SK-N-SH (cell line): ENCODE data around the gene LRRK2. TPM values are rescaled to one million over a fixed set of nuclear protein-coding genes. Genes with fewer than 3 reads are reported as not detected.

Source experiments
- CTCF ChIA-PET: fragments of 300-600, 350-600 bp; formaldehyde crosslinking; extraction: SDS; loops from one replicate; lab custom pipeline; 2021; lab: Yijun Ruan, JAX
- POLR2A ChIA-PET: fragments of 350-600 bp; sonication (Branson Sonifier 250); formaldehyde crosslinking; extraction: SDS; loops from one replicate; lab custom pipeline; 2020; ENCODE audit warnings: antibody characterized with exemption, inconsistent platforms; lab: Yijun Ruan, JAX
- DNase-seq: peaks from one replicate; pipeline ENCODE4 v3.0.0; 2012
- H2AFZ ChIP-seq: fragments of 200-600 bp; sonication (generic); 2 replicates; pipeline ENCODE4 v1.8.1; 2016; ENCODE audit warnings: antibody characterized with exemption, mild to moderate bottlenecking, low read depth
- H3F3A ChIP-seq: fragments of 200-600 bp; sonication (generic); replicated peaks from 2 replicates; pipeline ENCODE3; 2016; ENCODE audit warnings: antibody characterized with exemption, mild to moderate bottlenecking; ENCODE audit not compliant: insufficient read depth
- H3K27ac ChIP-seq, 2 experiments: fragments of 200-500 bp in 1 of 2; fragments of 200-600 bp in 1 of 2; sonication (Bioruptor generic) in 1 of 2; sonication (generic), shearing (Covaris generic) in 1 of 2; 2 replicates each; pipeline versions ENCODE4 v1.5.1 to v1.6.1; 2014 to 2016; ENCODE audit warnings: low read depth in 2 of 2, inconsistent platforms in 1 of 2, low read length in 1 of 2, mild to moderate bottlenecking in 1 of 2, mixed read lengths in 1 of 2
- H3K27me3 ChIP-seq: fragments of 200-600 bp; sonication (generic), shearing (Covaris generic); 2 replicates; pipeline ENCODE4 v1.6.1; 2016; ENCODE audit warnings: mixed run types; ENCODE audit not compliant: insufficient read depth
- H3K36me3 ChIP-seq, 2 experiments: fragments of 200-500 bp in 1 of 2; fragments of 200-600 bp in 1 of 2; sonication (Bioruptor generic) in 1 of 2; sonication (generic) in 1 of 2; replicated peaks in 1 of 2; 2 replicates each; pipeline versions ENCODE3 to v1.5.1; 2014 to 2016; ENCODE audit warnings: low read length in 1 of 2, mild to moderate bottlenecking in 1 of 2; ENCODE audit not compliant: insufficient read depth in 2 of 2, control insufficient read depth in 1 of 2
- H3K4me1 ChIP-seq, 2 experiments: fragments of 200-500 bp in 1 of 2; fragments of 200-600 bp in 1 of 2; sonication (Bioruptor generic) in 1 of 2; sonication (generic), shearing (Covaris generic) in 1 of 2; 2 replicates each; pipeline versions ENCODE4 v1.5.1 to v1.6.1; 2014 to 2016; ENCODE audit warnings: low read depth in 1 of 2, low read length in 1 of 2, mixed run types in 1 of 2; ENCODE audit not compliant: insufficient read depth in 2 of 2, control insufficient read depth in 1 of 2
- H3K4me2 ChIP-seq: fragments of 200-600 bp; sonication (generic), shearing (Covaris generic); 2 replicates; pipeline ENCODE4 v1.6.1; 2017; ENCODE audit warnings: mixed run types
- H3K4me3 ChIP-seq, 2 experiments: fragments of 200-500 bp in 1 of 2; fragments of 200-600 bp in 1 of 2; sonication (Bioruptor generic) in 1 of 2; sonication (generic), shearing (Covaris generic) in 1 of 2; 2 replicates each; pipeline versions ENCODE4 v1.5.1 to v1.8.1; 2014 to 2016; ENCODE audit warnings: low read depth in 2 of 2, inconsistent platforms in 1 of 2, low read length in 1 of 2, mild to moderate bottlenecking in 1 of 2, mixed read lengths in 1 of 2, moderate library complexity in 1 of 2
- H3K79me2 ChIP-seq: fragments of 200-600 bp; sonication (generic); 2 replicates; pipeline ENCODE4 v1.8.1; 2017; ENCODE audit warnings: mild to moderate bottlenecking; ENCODE audit not compliant: insufficient read depth
- H3K9ac ChIP-seq: fragments of 200-600 bp; sonication (generic); 2 replicates; pipeline ENCODE4 v1.6.1; 2017; ENCODE audit warnings: mixed run types
- H3K9me2 ChIP-seq: fragments of 200-600 bp; sonication (generic); 2 replicates; pipeline ENCODE4 v1.6.1; 2017; ENCODE audit warnings: mixed run types
- H3K9me3 ChIP-seq: fragments of 200-600 bp; sonication (generic); 2 replicates; pipeline ENCODE4 v1.6.1; 2017; ENCODE audit warnings: mixed run types, mild to moderate bottlenecking, moderate library complexity
- H4K20me1 ChIP-seq: fragments of 200-600 bp; sonication (generic); 2 replicates; pipeline ENCODE4 v1.6.1; 2017; ENCODE audit warnings: mild to moderate bottlenecking, mixed run types; ENCODE audit not compliant: insufficient read depth
- CHD2 ChIP-seq: fragments of 150-350 bp; IDR thresholded peaks from 2 replicates; pipeline ENCODE4 v1.6.1; 2018; ENCODE audit warnings: low read length; ENCODE audit not compliant: partially characterized antibody
- ELF1 ChIP-seq: IDR thresholded peaks from 2 replicates; pipeline ENCODE4 v1.4.0; 2012
- EP300 ChIP-seq, 2 experiments: IDR thresholded peaks; 2 replicates each; pipeline versions ENCODE4 v1.4.0 to v1.6.1; 2012; ENCODE audit warnings: borderline replicate concordance in 1 of 2, low read depth in 1 of 2, low read length in 1 of 2
- EZH2phosphoT487 ChIP-seq: fragments of 200-600 bp; sonication (generic); IDR thresholded peaks from 2 replicates; pipeline ENCODE4 v1.6.1; 2017; ENCODE audit warnings: low read depth, mixed run types, mild to moderate bottlenecking, antibody characterized with exemption, moderate library complexity, borderline replicate concordance
- FOSL2 ChIP-seq: IDR thresholded peaks from 2 replicates; pipeline ENCODE4 v1.4.0; 2012; ENCODE audit warnings: low read depth, mild to moderate bottlenecking, moderate library complexity, borderline replicate concordance
- FOXJ3 ChIP-seq: sonication (generic); formaldehyde crosslinking; IDR thresholded peaks from 2 replicates; pipeline ENCODE4 v1.5.1; 2020; ENCODE audit warnings: mild to moderate bottlenecking, missing genetic modification reagents
- GATA2 ChIP-seq: sonication (generic); formaldehyde crosslinking; IDR thresholded peaks from 2 replicates; pipeline ENCODE4 v1.5.0; 2020; ENCODE audit warnings: mild to moderate bottlenecking, missing genetic modification reagents
- JUND ChIP-seq: IDR thresholded peaks from 2 replicates; pipeline ENCODE4 v1.4.0; 2012
- MXI1 ChIP-seq: IDR thresholded peaks from 2 replicates; pipeline ENCODE4 v1.6.1; 2012; ENCODE audit warnings: mild to moderate bottlenecking, low read depth, low read length, improper control_type of control experiment
- POLR2AphosphoS5 ChIP-seq: IDR thresholded peaks from 2 replicates; pipeline ENCODE4 v1.6.1; 2012; ENCODE audit warnings: low read depth, low read length
- RAD21 ChIP-seq: IDR thresholded peaks from 2 replicates; pipeline ENCODE4 v1.6.1; 2012; ENCODE audit warnings: mild to moderate bottlenecking, low read length
- RXRA ChIP-seq: IDR thresholded peaks from 2 replicates; pipeline ENCODE4 v1.4.0; 2012; ENCODE audit warnings: low read depth, mild to moderate bottlenecking, borderline replicate concordance
- TCF12 ChIP-seq: IDR thresholded peaks from 2 replicates; pipeline ENCODE4 v1.4.0; 2012
- WGBS: methylation state at CpG from one replicate; pipeline ENCODE4 v1.1.6; 2017; ENCODE audit warnings: low lambda C conversion rate; 5-methylcytosine and 5-hydroxymethylcytosine counted together
- polyA plus RNA-seq, 3 experiments: library from polyadenylated mRNA; depleted of rRNA; stranded (reverse); fragments of >200 nt; gene quantifications; 2 replicates each; pipeline ENCODE4 v1.2.3, GENCODE V29; 2012
- TF ChIP-seq, protein P1 (sequence below): fragments of 150-350 bp; IDR thresholded peaks from 2 replicates; pipeline ENCODE4 v1.6.1; 2017; ENCODE audit warnings: antibody characterized with exemption, low read length, low read depth, borderline replicate concordance
- TF ChIP-seq, protein P2 (sequence below): fragments of 200-600 bp; sonication (generic); IDR thresholded peaks from 2 replicates; pipeline ENCODE4 v1.6.1; 2017; ENCODE audit warnings: antibody characterized with exemption, mild to moderate bottlenecking, moderate library complexity
- TF ChIP-seq, protein P3 (sequence below): IDR thresholded peaks from 2 replicates; pipeline ENCODE4 v1.6.1; 2012; ENCODE audit warnings: mild to moderate bottlenecking, low read depth, low read length, moderate library complexity
- TF ChIP-seq, protein P4 (sequence below): IDR thresholded peaks from 2 replicates; pipeline ENCODE4 v1.4.0; 2012; ENCODE audit warnings: low read depth, borderline replicate concordance
- TF ChIP-seq, protein P5 (sequence below): IDR thresholded peaks from 2 replicates; pipeline ENCODE4 v1.4.0; 2012; ENCODE audit warnings: low read depth, borderline replicate concordance

LRRK2 gene
- polyA plus RNA-seq, 1 of the 3 experiments (the other 2 are of a cell fraction) = 0.08 TPM

DNA sequence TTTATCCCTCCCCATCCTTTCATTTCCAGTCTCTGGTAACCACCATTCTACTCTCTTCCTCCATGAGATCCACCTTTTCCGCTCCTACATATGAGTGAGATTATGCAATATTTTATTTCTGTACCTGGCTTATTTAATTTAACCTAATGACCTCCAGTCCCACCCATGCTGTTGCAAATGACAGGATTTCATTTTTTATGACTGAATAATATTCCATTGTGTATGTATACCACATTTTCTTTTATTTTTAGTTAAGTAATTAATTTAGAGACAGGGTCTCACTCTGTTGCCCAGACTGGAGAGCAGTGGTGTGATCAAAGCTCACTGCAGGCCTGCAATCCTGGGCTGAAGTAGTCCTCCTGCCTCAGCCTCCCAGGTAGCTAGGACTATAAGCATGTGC, 2.6 kb downstream of the LRRK2 start:
- H3K36me3 ChIP-seq = no peaks in the 10 kb centered on the region
- ChIA-PET CTCF (interaction anchor here (1.0 kb wide), 1 partner anchor 120 kb away, joined by 4 read pairs; no protein-coding TSS in a partner anchor), POLR2A (no interaction called here)
- no peak overlapping the region for H3K27ac ChIP-seq
- H3F3A ChIP-seq = peaks cover 7% of the 10 kb centered on the region
- no peak overlapping the region for H3K4me2 ChIP-seq
- H3K9ac ChIP-seq = no peak overlapping the region
- no peaks in the 10 kb centered on the region for H3K9me3 ChIP-seq
- H2AFZ ChIP-seq = no peak overlapping the region
- no peaks in the 10 kb centered on the region for H3K9me2 ChIP-seq
- no peak for DNase-seq
- no peaks in the 10 kb centered on the region for H4K20me1 ChIP-seq
- TF ChIP-seq ELF1 (no peak), POLR2AphosphoS5 (no peak), JUND (no peak), FOXJ3 (CRISPR knock-in tag) (no peak)
- TF ChIP-seq, protein P1, sequence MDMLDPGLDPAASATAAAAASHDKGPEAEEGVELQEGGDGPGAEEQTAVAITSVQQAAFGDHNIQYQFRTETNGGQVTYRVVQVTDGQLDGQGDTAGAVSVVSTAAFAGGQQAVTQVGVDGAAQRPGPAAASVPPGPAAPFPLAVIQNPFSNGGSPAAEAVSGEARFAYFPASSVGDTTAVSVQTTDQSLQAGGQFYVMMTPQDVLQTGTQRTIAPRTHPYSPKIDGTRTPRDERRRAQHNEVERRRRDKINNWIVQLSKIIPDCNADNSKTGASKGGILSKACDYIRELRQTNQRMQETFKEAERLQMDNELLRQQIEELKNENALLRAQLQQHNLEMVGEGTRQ = no peak
- peaks cover 0 to 5% of the 10 kb centered on the region in 2 experiments; a peak in 2 of 4 replicates for H3K4me1 ChIP-seq
- no peaks in the 10 kb centered on the region for H3K27me3 ChIP-seq
- WGBS = 78% methylated on average over 1 of the region's 1 CpG
- H3K4me3 ChIP-seq = no peak overlapping the region
- H3K79me2 ChIP-seq = no peaks in the 10 kb centered on the region

DNA sequence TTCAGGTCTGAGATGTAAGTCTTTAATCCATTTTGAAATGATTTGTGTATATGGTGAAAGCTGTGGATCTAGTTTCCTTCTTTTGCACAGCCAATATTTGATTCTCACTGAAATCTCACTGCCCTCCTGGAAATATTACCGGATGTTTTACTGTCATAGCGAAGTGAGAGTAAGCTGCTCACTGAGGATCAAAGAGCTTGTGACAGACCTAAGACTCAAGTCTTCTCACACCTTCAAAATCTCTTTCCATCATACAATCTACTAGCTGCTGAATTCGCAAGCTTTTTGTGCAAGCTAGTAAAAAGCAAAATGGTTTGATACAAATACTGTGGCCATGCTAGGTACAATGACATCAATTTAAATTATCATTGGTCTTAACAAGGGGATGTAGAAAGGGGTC, 3.9 kb downstream of the LRRK2 start:
- no peaks in the 10 kb centered on the region for H3K79me2 ChIP-seq
- no peaks in the 10 kb centered on the region for H3K9me2 ChIP-seq
- DNase-seq = no peak
- ChIA-PET CTCF (no interaction called here), POLR2A (no interaction called here)
- H3K9me3 ChIP-seq = no peaks in the 10 kb centered on the region
- H3K4me3 ChIP-seq = no peak overlapping the region
- H3K4me2 ChIP-seq = no peak overlapping the region
- TF ChIP-seq EP300 (IDR thresholded peaks at IDR 0.05; ENCODE audit: borderline replicate concordance in 1 of 2, low read depth in 1 of 2, low read length in 1 of 2) (no peak), MXI1 (no peak), TCF12 (no peak), CHD2 (no peak), RAD21 (no peak), GATA2 (CRISPR knock-in tag) (no peak), FOSL2 (no peak), FOXJ3 (CRISPR knock-in tag) (no peak), JUND (no peak), ELF1 (no peak), RXRA (no peak), EZH2phosphoT487 (no peak)
- TF ChIP-seq, protein P2, sequence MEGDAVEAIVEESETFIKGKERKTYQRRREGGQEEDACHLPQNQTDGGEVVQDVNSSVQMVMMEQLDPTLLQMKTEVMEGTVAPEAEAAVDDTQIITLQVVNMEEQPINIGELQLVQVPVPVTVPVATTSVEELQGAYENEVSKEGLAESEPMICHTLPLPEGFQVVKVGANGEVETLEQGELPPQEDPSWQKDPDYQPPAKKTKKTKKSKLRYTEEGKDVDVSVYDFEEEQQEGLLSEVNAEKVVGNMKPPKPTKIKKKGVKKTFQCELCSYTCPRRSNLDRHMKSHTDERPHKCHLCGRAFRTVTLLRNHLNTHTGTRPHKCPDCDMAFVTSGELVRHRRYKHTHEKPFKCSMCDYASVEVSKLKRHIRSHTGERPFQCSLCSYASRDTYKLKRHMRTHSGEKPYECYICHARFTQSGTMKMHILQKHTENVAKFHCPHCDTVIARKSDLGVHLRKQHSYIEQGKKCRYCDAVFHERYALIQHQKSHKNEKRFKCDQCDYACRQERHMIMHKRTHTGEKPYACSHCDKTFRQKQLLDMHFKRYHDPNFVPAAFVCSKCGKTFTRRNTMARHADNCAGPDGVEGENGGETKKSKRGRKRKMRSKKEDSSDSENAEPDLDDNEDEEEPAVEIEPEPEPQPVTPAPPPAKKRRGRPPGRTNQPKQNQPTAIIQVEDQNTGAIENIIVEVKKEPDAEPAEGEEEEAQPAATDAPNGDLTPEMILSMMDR = no peak
- TF ChIP-seq, protein P3, sequence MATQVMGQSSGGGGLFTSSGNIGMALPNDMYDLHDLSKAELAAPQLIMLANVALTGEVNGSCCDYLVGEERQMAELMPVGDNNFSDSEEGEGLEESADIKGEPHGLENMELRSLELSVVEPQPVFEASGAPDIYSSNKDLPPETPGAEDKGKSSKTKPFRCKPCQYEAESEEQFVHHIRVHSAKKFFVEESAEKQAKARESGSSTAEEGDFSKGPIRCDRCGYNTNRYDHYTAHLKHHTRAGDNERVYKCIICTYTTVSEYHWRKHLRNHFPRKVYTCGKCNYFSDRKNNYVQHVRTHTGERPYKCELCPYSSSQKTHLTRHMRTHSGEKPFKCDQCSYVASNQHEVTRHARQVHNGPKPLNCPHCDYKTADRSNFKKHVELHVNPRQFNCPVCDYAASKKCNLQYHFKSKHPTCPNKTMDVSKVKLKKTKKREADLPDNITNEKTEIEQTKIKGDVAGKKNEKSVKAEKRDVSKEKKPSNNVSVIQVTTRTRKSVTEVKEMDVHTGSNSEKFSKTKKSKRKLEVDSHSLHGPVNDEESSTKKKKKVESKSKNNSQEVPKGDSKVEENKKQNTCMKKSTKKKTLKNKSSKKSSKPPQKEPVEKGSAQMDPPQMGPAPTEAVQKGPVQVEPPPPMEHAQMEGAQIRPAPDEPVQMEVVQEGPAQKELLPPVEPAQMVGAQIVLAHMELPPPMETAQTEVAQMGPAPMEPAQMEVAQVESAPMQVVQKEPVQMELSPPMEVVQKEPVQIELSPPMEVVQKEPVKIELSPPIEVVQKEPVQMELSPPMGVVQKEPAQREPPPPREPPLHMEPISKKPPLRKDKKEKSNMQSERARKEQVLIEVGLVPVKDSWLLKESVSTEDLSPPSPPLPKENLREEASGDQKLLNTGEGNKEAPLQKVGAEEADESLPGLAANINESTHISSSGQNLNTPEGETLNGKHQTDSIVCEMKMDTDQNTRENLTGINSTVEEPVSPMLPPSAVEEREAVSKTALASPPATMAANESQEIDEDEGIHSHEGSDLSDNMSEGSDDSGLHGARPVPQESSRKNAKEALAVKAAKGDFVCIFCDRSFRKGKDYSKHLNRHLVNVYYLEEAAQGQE = no peak
- TF ChIP-seq, protein P4, sequence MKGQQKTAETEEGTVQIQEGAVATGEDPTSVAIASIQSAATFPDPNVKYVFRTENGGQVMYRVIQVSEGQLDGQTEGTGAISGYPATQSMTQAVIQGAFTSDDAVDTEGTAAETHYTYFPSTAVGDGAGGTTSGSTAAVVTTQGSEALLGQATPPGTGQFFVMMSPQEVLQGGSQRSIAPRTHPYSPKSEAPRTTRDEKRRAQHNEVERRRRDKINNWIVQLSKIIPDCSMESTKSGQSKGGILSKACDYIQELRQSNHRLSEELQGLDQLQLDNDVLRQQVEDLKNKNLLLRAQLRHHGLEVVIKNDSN = no peak
- TF ChIP-seq, protein P5, sequence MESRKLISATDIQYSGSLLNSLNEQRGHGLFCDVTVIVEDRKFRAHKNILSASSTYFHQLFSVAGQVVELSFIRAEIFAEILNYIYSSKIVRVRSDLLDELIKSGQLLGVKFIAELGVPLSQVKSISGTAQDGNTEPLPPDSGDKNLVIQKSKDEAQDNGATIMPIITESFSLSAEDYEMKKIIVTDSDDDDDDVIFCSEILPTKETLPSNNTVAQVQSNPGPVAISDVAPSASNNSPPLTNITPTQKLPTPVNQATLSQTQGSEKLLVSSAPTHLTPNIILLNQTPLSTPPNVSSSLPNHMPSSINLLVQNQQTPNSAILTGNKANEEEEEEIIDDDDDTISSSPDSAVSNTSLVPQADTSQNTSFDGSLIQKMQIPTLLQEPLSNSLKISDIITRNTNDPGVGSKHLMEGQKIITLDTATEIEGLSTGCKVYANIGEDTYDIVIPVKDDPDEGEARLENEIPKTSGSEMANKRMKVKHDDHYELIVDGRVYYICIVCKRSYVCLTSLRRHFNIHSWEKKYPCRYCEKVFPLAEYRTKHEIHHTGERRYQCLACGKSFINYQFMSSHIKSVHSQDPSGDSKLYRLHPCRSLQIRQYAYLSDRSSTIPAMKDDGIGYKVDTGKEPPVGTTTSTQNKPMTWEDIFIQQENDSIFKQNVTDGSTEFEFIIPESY = no peak
- 80% methylated on average over 3 of the region's 3 CpGs for WGBS
- H3K4me1 ChIP-seq = peaks cover 0 to 5% of the 10 kb centered on the region in 2 experiments; a peak in 2 of 4 replicates
- no peak overlapping the region for H3K9ac ChIP-seq
- H3K27ac ChIP-seq = no peak overlapping the region
- no peak overlapping the region for H2AFZ ChIP-seq
- H3K36me3 ChIP-seq = no peaks in the 10 kb centered on the region
- H3F3A ChIP-seq = peaks cover 4% of the 10 kb centered on the region
- no peaks in the 10 kb centered on the region for H4K20me1 ChIP-seq
- no peaks in the 10 kb centered on the region for H3K27me3 ChIP-seq
